Measurements from ENCODE around the gene MYBPC3. TPM values are rescaled to one million over a fixed set of nuclear protein-coding genes. Genes with fewer than 3 reads are reported as not detected.
A peak's percentile ranks its signal among the peaks of the same experiment; 100 is the strongest.

MYBPC3 gene
- total and polyA plus RNA-seq, 2 experiments from 2014 or later = not detected

DNA sequence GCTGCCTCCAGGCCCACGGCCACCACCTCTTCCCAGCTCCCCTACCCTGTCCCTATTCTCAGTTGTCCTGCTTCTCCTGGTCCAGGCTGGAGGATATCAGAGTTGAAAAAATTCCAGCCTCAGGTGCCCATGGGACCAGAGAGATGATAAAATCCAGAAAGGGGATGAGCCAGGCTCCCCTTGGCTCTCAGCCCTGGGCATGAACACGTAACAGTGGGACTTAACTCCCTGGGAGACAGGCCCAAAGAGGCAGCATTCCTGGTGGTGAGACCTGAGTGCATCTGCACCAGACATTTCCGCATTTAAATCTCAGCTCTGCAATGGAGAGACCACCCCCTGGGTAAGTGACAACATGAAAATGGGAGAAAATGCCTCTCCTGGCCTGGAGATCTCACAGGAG lies 45.5 kb upstream of the MYBPC3 start:
- ATAC-seq (no peak), DNase-seq (ENCODE audit: low spot score) (no peak)
- H3K4me3 Mint-ChIP-seq = no peak overlapping the region
- no peak for TF ChIP-seq EZH2phosphoT487 (IDR thresholded peaks at IDR 0.05; ENCODE audit: unreplicated experiment)
- TF ChIP-seq, protein P1, sequence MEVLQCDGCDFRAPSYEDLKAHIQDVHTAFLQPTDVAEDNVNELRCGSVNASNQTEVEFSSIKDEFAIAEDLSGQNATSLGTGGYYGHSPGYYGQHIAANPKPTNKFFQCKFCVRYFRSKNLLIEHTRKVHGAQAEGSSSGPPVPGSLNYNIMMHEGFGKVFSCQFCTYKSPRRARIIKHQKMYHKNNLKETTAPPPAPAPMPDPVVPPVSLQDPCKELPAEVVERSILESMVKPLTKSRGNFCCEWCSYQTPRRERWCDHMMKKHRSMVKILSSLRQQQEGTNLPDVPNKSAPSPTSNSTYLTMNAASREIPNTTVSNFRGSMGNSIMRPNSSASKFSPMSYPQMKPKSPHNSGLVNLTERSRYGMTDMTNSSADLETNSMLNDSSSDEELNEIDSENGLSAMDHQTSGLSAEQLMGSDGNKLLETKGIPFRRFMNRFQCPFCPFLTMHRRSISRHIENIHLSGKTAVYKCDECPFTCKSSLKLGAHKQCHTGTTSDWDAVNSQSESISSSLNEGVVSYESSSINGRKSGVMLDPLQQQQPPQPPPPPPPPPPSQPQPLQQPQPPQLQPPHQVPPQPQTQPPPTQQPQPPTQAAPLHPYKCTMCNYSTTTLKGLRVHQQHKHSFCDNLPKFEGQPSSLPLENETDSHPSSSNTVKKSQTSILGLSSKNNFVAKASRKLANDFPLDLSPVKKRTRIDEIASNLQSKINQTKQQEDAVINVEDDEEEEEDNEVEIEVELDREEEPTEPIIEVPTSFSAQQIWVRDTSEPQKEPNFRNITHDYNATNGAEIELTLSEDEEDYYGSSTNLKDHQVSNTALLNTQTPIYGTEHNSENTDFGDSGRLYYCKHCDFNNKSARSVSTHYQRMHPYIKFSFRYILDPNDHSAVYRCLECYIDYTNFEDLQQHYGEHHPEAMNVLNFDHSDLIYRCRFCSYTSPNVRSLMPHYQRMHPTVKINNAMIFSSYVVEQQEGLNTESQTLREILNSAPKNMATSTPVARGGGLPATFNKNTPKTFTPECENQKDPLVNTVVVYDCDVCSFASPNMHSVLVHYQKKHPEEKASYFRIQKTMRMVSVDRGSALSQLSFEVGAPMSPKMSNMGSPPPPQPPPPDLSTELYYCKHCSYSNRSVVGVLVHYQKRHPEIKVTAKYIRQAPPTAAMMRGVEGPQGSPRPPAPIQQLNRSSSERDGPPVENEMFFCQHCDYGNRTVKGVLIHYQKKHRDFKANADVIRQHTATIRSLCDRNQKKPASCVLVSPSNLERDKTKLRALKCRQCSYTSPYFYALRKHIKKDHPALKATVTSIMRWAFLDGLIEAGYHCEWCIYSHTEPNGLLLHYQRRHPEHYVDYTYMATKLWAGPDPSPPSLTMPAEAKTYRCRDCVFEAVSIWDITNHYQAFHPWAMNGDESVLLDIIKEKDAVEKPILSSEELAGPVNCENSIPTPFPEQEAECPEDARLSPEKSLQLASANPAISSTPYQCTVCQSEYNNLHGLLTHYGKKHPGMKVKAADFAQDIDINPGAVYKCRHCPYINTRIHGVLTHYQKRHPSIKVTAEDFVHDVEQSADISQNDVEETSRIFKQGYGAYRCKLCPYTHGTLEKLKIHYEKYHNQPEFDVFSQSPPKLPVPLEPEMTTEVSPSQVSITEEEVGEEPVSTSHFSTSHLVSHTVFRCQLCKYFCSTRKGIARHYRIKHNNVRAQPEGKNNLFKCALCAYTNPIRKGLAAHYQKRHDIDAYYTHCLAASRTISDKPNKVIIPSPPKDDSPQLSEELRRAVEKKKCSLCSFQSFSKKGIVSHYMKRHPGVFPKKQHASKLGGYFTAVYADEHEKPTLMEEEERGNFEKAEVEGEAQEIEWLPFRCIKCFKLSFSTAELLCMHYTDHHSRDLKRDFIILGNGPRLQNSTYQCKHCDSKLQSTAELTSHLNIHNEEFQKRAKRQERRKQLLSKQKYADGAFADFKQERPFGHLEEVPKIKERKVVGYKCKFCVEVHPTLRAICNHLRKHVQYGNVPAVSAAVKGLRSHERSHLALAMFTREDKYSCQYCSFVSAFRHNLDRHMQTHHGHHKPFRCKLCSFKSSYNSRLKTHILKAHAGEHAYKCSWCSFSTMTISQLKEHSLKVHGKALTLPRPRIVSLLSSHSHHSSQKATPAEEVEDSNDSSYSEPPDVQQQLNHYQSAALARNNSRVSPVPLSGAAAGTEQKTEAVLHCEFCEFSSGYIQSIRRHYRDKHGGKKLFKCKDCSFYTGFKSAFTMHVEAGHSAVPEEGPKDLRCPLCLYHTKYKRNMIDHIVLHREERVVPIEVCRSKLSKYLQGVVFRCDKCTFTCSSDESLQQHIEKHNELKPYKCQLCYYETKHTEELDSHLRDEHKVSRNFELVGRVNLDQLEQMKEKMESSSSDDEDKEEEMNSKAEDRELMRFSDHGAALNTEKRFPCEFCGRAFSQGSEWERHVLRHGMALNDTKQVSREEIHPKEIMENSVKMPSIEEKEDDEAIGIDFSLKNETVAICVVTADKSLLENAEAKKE (CRISPR knock-in tag; IDR thresholded peaks at IDR 0.05) = no peak
- TF ChIP-seq, protein P2, sequence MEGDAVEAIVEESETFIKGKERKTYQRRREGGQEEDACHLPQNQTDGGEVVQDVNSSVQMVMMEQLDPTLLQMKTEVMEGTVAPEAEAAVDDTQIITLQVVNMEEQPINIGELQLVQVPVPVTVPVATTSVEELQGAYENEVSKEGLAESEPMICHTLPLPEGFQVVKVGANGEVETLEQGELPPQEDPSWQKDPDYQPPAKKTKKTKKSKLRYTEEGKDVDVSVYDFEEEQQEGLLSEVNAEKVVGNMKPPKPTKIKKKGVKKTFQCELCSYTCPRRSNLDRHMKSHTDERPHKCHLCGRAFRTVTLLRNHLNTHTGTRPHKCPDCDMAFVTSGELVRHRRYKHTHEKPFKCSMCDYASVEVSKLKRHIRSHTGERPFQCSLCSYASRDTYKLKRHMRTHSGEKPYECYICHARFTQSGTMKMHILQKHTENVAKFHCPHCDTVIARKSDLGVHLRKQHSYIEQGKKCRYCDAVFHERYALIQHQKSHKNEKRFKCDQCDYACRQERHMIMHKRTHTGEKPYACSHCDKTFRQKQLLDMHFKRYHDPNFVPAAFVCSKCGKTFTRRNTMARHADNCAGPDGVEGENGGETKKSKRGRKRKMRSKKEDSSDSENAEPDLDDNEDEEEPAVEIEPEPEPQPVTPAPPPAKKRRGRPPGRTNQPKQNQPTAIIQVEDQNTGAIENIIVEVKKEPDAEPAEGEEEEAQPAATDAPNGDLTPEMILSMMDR (conservative IDR thresholded peaks at IDR 0.05; ENCODE audit: low read depth in 2 of 2) = no peak
- no peak for TF ChIP-seq EZH2 (IDR thresholded peaks at IDR 0.05; ENCODE audit: low read depth, unreplicated experiment)
- TF ChIP-seq POLR2AphosphoS5 (IDR thresholded peaks at IDR 0.05; ENCODE audit: low read depth) = no peak
- H3K9me3 Mint-ChIP-seq = no peaks in the 10 kb centered on the region
- peaks cover 15% of the 10 kb centered on the region for H3K27me3 Mint-ChIP-seq (ENCODE audit: insufficient read depth, low read depth, poor library complexity)
- H3K27ac ChIP-seq (ENCODE audit: low read depth) = no peak overlapping the region
- peak overlapping the region; percentile 85 for H2AFZ ChIP-seq
- peak overlapping the region; percentile 48 for H3K27ac Mint-ChIP-seq
- no peaks in the 10 kb centered on the region for H3K36me3 ChIP-seq (ENCODE audit: insufficient read depth)
- no peaks in the 10 kb centered on the region for H3K79me2 ChIP-seq (replicated peaks; ENCODE audit: insufficient read depth)
- no peaks in the 10 kb centered on the region for H3K27me3 ChIP-seq (ENCODE audit: insufficient read depth)
- H3K4me2 ChIP-seq = no peak overlapping the region
- no peaks in the 10 kb centered on the region for H3K9me2 ChIP-seq (ENCODE audit: insufficient read depth)
- no peaks in the 10 kb centered on the region for H4K20me1 ChIP-seq (replicated peaks; ENCODE audit: insufficient read depth)
- peaks cover 21% of the 10 kb centered on the region for H3K4me1 ChIP-seq (ENCODE audit: insufficient read depth)
- no peak overlapping the region for H3K4me3 ChIP-seq
- no peaks in the 10 kb centered on the region for H3K36me3 Mint-ChIP-seq (ENCODE audit: low read depth)
- H3K4me1 Mint-ChIP-seq = peaks cover 34% of the 10 kb centered on the region
- peaks cover 23% of the 10 kb centered on the region; the same call in 1 of the 2 replicates for H3F3A ChIP-seq (replicated peaks; ENCODE audit: low read depth)

All from GM23338 (cell line).